ENCODE measurements around the gene SART1.

Gene SART1, protein sequence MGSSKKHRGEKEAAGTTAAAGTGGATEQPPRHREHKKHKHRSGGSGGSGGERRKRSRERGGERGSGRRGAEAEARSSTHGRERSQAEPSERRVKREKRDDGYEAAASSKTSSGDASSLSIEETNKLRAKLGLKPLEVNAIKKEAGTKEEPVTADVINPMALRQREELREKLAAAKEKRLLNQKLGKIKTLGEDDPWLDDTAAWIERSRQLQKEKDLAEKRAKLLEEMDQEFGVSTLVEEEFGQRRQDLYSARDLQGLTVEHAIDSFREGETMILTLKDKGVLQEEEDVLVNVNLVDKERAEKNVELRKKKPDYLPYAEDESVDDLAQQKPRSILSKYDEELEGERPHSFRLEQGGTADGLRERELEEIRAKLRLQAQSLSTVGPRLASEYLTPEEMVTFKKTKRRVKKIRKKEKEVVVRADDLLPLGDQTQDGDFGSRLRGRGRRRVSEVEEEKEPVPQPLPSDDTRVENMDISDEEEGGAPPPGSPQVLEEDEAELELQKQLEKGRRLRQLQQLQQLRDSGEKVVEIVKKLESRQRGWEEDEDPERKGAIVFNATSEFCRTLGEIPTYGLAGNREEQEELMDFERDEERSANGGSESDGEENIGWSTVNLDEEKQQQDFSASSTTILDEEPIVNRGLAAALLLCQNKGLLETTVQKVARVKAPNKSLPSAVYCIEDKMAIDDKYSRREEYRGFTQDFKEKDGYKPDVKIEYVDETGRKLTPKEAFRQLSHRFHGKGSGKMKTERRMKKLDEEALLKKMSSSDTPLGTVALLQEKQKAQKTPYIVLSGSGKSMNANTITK

DNA sequence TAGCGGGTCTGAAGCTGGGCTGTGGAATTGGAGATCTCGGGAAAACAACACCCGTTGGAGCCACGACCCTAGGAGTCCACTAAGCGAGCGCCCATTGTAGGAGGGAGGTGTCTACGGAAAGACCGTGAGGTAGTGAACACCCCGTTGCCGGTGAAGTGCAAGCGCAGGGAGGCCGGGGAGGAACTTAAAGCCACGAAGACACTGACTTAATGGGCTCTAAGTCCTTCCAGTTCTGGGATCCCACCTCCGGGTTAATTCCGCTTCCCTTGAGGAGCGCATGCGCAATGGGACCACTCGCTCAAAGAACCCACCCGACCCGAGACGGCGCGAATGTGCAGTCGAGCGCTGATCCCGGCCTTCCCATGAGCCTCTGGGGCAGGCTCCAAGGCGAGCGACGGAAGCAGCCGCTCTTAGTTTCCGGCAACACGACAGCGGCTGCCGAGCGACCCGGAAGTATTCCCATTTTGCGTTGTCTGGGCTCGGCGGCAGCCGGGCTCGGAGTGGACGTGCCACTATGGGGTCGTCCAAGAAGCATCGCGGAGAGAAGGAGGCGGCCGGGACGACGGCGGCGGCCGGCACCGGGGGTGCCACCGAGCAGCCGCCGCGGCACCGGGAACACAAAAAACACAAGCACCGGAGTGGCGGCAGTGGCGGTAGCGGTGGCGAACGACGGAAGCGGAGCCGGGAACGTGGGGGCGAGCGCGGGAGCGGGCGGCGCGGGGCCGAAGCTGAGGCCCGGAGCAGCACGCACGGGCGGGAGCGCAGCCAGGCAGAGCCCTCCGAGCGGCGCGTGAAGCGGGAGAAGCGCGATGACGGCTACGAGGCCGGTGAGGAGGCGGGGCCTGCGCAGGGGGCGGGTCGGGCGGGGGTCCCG is at the start of gene SART1:
Gene SART1, plus strand, starts transcription at position 468 of the 874 bp plus-strand sequence. Its CDS starts 47 bp downstream, at position 515.
- TF ChIP-seq, protein P1, sequence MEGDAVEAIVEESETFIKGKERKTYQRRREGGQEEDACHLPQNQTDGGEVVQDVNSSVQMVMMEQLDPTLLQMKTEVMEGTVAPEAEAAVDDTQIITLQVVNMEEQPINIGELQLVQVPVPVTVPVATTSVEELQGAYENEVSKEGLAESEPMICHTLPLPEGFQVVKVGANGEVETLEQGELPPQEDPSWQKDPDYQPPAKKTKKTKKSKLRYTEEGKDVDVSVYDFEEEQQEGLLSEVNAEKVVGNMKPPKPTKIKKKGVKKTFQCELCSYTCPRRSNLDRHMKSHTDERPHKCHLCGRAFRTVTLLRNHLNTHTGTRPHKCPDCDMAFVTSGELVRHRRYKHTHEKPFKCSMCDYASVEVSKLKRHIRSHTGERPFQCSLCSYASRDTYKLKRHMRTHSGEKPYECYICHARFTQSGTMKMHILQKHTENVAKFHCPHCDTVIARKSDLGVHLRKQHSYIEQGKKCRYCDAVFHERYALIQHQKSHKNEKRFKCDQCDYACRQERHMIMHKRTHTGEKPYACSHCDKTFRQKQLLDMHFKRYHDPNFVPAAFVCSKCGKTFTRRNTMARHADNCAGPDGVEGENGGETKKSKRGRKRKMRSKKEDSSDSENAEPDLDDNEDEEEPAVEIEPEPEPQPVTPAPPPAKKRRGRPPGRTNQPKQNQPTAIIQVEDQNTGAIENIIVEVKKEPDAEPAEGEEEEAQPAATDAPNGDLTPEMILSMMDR (IDR thresholded peaks at IDR 0.05; ENCODE audit: low read length, missing control alignments), result no peak
- peak; percentile 98 for DNase-seq (ENCODE audit: low read depth)
- peak within 1 kb of the TSS; percentile 74 for H3K4me3 ChIP-seq (replicated peaks; ENCODE audit: low read depth, low read length)

DNA sequence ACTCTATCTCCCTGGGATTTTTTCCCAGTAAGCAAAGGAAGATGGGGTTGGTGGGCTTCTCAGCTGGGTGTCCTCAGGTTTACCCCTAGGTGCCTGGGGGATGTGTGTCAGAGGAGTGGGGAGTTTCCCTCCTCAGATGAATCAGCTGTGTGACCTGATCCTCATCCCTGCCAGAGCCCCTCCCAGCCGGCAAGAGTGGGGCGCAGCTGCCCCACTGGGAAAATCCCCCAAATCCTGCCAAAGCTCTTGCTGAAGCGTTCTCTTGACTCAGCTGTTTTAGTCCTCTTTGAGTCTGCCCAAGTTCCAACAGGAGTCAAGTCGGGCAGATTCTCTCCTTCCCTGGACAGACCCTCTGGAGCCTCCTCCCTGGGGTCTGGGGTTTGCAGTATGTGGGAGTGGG is 48.7 kb upstream of the SART1 start:
- H3K4me3 ChIP-seq (replicated peaks; ENCODE audit: low read depth, low read length), result no peak overlapping the region
- peak; percentile 34 for DNase-seq (ENCODE audit: low read depth)
- TF ChIP-seq, protein P1 (IDR thresholded peaks at IDR 0.05; ENCODE audit: low read length, missing control alignments), result no peak

DNA sequence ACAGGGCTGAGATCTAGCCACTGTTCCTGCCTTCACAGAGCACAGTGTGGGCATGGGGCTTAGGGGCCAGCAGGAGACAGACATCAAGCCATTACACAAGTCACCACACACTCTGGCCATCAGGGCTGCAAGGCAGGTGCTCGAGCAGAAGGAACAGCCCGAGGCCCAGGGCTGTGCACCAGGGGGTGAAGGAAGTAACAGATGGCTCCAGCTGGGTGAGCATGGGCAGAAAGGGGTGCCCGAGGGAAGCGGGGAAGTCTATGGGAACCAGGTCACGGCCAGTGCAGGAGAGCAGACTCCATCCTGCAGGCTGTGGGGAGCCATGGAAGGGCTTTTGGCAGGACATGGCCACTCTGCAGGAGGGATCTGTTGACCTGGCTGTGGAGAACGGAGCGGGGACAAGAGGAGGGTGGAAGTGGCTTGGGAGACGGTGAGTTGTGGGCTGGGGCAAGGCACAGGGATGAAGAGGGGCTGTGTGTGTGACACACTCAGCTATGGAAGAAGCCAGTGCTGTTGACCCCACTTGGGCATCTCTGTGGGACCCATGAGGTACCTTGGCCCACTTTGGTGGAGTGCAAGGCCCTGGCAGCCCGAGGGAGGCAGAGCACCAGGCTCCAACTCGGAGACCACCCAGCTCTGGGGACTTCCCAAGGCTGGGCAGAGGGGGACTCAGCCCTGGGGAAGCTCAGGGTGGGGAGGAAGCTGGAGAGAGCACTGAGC is 46.3 kb upstream of the SART1 start:
- DNase-seq (ENCODE audit: low read depth), result no peak
- no peak overlapping the region for H3K4me3 ChIP-seq (replicated peaks; ENCODE audit: low read depth, low read length)
- TF ChIP-seq, protein P1 (IDR thresholded peaks at IDR 0.05; ENCODE audit: low read length, missing control alignments), result no peak

DNA sequence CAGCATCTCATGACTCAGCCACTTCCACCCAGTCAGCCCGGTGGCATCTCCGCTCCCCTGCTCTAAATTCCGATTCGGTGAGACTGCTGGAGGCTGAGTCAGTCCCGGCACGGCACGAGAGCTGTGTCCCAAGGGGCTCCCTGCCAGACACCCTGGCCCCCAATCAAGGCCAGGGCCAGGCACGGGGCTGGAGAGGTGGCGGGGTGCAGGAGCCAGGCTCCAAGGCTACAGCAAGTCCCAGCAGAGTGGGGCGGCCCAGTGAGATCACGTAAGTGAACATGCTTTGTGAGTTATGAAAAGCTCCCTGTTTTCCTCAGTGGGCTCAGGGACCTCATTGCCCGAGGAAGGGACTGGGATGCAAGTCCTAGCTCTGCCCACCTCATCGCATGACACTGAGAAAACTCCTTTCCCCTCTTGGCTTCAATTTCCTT is 45.7 kb upstream of the SART1 start:
- DNase-seq (ENCODE audit: low read depth), result peak; percentile 96
- peak overlapping the region; percentile 27 for H3K4me3 ChIP-seq (replicated peaks; ENCODE audit: low read depth, low read length)
- TF ChIP-seq, protein P1 (IDR thresholded peaks at IDR 0.05; ENCODE audit: low read length, missing control alignments), result no peak

DNA sequence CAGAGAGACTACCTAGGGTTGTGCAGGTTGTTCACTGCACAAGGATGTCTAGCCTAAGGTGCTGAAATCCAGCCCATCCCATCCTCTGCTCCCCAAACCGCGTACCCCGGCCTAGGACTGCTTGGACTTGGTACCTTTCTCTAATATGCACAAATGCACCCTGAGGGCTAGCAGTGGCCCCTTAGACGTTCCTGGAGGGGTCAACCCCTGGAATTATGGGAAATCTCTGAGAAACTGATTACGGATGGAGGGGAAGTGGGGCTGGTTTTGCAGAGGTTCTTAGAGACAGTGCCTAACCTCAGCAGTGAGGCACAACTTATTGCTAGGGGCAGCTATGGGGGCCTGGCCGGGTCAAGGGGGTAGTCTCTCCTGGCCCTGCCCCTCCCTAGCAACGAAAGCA is 45.1 kb upstream of the SART1 start:
- TF ChIP-seq, protein P1 (IDR thresholded peaks at IDR 0.05; ENCODE audit: low read length, missing control alignments), result no peak
- H3K4me3 ChIP-seq (replicated peaks; ENCODE audit: low read depth, low read length), result no peak overlapping the region
- no peak for DNase-seq (ENCODE audit: low read depth)

DNA sequence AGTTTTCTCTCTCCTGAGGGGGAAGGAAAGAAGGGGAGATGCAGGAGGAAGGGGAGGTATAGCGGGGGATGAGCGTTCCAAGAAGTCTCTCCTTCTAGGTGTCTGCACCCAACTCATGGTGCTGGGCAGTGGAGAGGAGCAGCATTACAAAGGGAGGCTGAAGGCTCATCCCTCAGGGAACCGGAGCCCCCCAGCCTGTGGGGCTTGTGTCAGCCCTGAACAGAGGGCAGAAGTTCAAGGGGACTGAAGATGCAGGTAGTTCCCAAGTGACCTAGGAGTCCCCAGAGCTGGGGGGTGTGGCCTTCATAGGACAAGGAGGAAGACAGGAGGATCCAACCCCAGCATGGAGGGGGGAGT is 44.5 kb upstream of the SART1 start:
- no peak for DNase-seq (ENCODE audit: low read depth)
- TF ChIP-seq, protein P1 (IDR thresholded peaks at IDR 0.05; ENCODE audit: low read length, missing control alignments), result no peak
- H3K4me3 ChIP-seq (replicated peaks; ENCODE audit: low read depth, low read length), result peak overlapping the region; percentile 95
